SK-N-SH (cell line): ENCODE measurements around the gene MRPS18A. TPM values are rescaled to one million over a fixed set of nuclear protein-coding genes. Genes with fewer than 3 reads are reported as not detected.

Experiments
- CTCF ChIA-PET: fragments of 300-600, 350-600 bp; formaldehyde crosslinking; extraction: SDS; loops from one replicate; lab custom pipeline; 2021; lab: Yijun Ruan, JAX
- POLR2A ChIA-PET: fragments of 350-600 bp; sonication (Branson Sonifier 250); formaldehyde crosslinking; extraction: SDS; loops from one replicate; lab custom pipeline; 2020; ENCODE audit warnings: antibody characterized with exemption, inconsistent platforms; lab: Yijun Ruan, JAX
- DNase-seq: peaks from one replicate; pipeline ENCODE4 v3.0.0; 2012
- H2AFZ ChIP-seq: fragments of 200-600 bp; sonication (generic); 2 replicates; pipeline ENCODE4 v1.8.1; 2016; ENCODE audit warnings: antibody characterized with exemption, mild to moderate bottlenecking, low read depth
- H3F3A ChIP-seq: fragments of 200-600 bp; sonication (generic); replicated peaks from 2 replicates; pipeline ENCODE3; 2016; ENCODE audit warnings: antibody characterized with exemption, mild to moderate bottlenecking; ENCODE audit not compliant: insufficient read depth
- H3K27ac ChIP-seq, 2 experiments: fragments of 200-500 bp in 1 of 2; fragments of 200-600 bp in 1 of 2; sonication (Bioruptor generic) in 1 of 2; sonication (generic), shearing (Covaris generic) in 1 of 2; 2 replicates each; pipeline versions ENCODE4 v1.5.1 to v1.6.1; 2014 to 2016; ENCODE audit warnings: low read depth in 2 of 2, inconsistent platforms in 1 of 2, low read length in 1 of 2, mild to moderate bottlenecking in 1 of 2, mixed read lengths in 1 of 2
- H3K27me3 ChIP-seq: fragments of 200-600 bp; sonication (generic), shearing (Covaris generic); 2 replicates; pipeline ENCODE4 v1.6.1; 2016; ENCODE audit warnings: mixed run types; ENCODE audit not compliant: insufficient read depth
- H3K36me3 ChIP-seq, 2 experiments: fragments of 200-500 bp in 1 of 2; fragments of 200-600 bp in 1 of 2; sonication (Bioruptor generic) in 1 of 2; sonication (generic) in 1 of 2; replicated peaks in 1 of 2; 2 replicates each; pipeline versions ENCODE3 to v1.5.1; 2014 to 2016; ENCODE audit warnings: low read length in 1 of 2, mild to moderate bottlenecking in 1 of 2; ENCODE audit not compliant: insufficient read depth in 2 of 2, control insufficient read depth in 1 of 2
- H3K4me1 ChIP-seq, 2 experiments: fragments of 200-500 bp in 1 of 2; fragments of 200-600 bp in 1 of 2; sonication (Bioruptor generic) in 1 of 2; sonication (generic), shearing (Covaris generic) in 1 of 2; 2 replicates each; pipeline versions ENCODE4 v1.5.1 to v1.6.1; 2014 to 2016; ENCODE audit warnings: low read depth in 1 of 2, low read length in 1 of 2, mixed run types in 1 of 2; ENCODE audit not compliant: insufficient read depth in 2 of 2, control insufficient read depth in 1 of 2
- H3K4me2 ChIP-seq: fragments of 200-600 bp; sonication (generic), shearing (Covaris generic); 2 replicates; pipeline ENCODE4 v1.6.1; 2017; ENCODE audit warnings: mixed run types
- H3K4me3 ChIP-seq, 2 experiments: fragments of 200-500 bp in 1 of 2; fragments of 200-600 bp in 1 of 2; sonication (Bioruptor generic) in 1 of 2; sonication (generic), shearing (Covaris generic) in 1 of 2; 2 replicates each; pipeline versions ENCODE4 v1.5.1 to v1.8.1; 2014 to 2016; ENCODE audit warnings: low read depth in 2 of 2, inconsistent platforms in 1 of 2, low read length in 1 of 2, mild to moderate bottlenecking in 1 of 2, mixed read lengths in 1 of 2, moderate library complexity in 1 of 2
- H3K79me2 ChIP-seq: fragments of 200-600 bp; sonication (generic); 2 replicates; pipeline ENCODE4 v1.8.1; 2017; ENCODE audit warnings: mild to moderate bottlenecking; ENCODE audit not compliant: insufficient read depth
- H3K9ac ChIP-seq: fragments of 200-600 bp; sonication (generic); 2 replicates; pipeline ENCODE4 v1.6.1; 2017; ENCODE audit warnings: mixed run types
- H3K9me2 ChIP-seq: fragments of 200-600 bp; sonication (generic); 2 replicates; pipeline ENCODE4 v1.6.1; 2017; ENCODE audit warnings: mixed run types
- H3K9me3 ChIP-seq: fragments of 200-600 bp; sonication (generic); 2 replicates; pipeline ENCODE4 v1.6.1; 2017; ENCODE audit warnings: mixed run types, mild to moderate bottlenecking, moderate library complexity
- H4K20me1 ChIP-seq: fragments of 200-600 bp; sonication (generic); 2 replicates; pipeline ENCODE4 v1.6.1; 2017; ENCODE audit warnings: mild to moderate bottlenecking, mixed run types; ENCODE audit not compliant: insufficient read depth
- EP300 ChIP-seq, 2 experiments: IDR thresholded peaks; 2 replicates each; pipeline versions ENCODE4 v1.4.0 to v1.6.1; 2012; ENCODE audit warnings: borderline replicate concordance in 1 of 2, low read depth in 1 of 2, low read length in 1 of 2
- FOXJ3 ChIP-seq: sonication (generic); formaldehyde crosslinking; IDR thresholded peaks from 2 replicates; pipeline ENCODE4 v1.5.1; 2020; ENCODE audit warnings: mild to moderate bottlenecking, missing genetic modification reagents
- GATA2 ChIP-seq: sonication (generic); formaldehyde crosslinking; IDR thresholded peaks from 2 replicates; pipeline ENCODE4 v1.5.0; 2020; ENCODE audit warnings: mild to moderate bottlenecking, missing genetic modification reagents
- JUND ChIP-seq: IDR thresholded peaks from 2 replicates; pipeline ENCODE4 v1.4.0; 2012
- MXI1 ChIP-seq: IDR thresholded peaks from 2 replicates; pipeline ENCODE4 v1.6.1; 2012; ENCODE audit warnings: mild to moderate bottlenecking, low read depth, low read length, improper control_type of control experiment
- NFIC ChIP-seq: IDR thresholded peaks from 2 replicates; pipeline ENCODE4 v1.4.0; 2012; ENCODE audit warnings: borderline replicate concordance
- NRF1 ChIP-seq: IDR thresholded peaks from 2 replicates; pipeline ENCODE4 v1.6.1; 2012; ENCODE audit warnings: low read depth, mild to moderate bottlenecking, low read length
- RAD21 ChIP-seq: IDR thresholded peaks from 2 replicates; pipeline ENCODE4 v1.6.1; 2012; ENCODE audit warnings: mild to moderate bottlenecking, low read length
- RFX5 ChIP-seq: IDR thresholded peaks from 2 replicates; pipeline ENCODE4 v1.6.1; 2012; ENCODE audit warnings: mild to moderate bottlenecking, improper control_type of control experiment, low read length
- RXRA ChIP-seq: IDR thresholded peaks from 2 replicates; pipeline ENCODE4 v1.4.0; 2012; ENCODE audit warnings: low read depth, mild to moderate bottlenecking, borderline replicate concordance
- SIN3A ChIP-seq: IDR thresholded peaks from 2 replicates; pipeline ENCODE4 v1.6.1; 2012; ENCODE audit warnings: low read depth, mild to moderate bottlenecking, low read length, moderate library complexity, borderline replicate concordance
- TAF1 ChIP-seq: IDR thresholded peaks from 2 replicates; pipeline ENCODE4 v1.6.1; 2012; ENCODE audit warnings: low read depth, mild to moderate bottlenecking, low read length, moderate library complexity, borderline replicate concordance
- TEAD4 ChIP-seq: IDR thresholded peaks from 2 replicates; pipeline ENCODE4 v1.4.0; 2012; ENCODE audit warnings: mild to moderate bottlenecking, borderline replicate concordance; ENCODE audit not compliant: insufficient read depth
- WGBS: methylation state at CpG from one replicate; pipeline ENCODE4 v1.1.6; 2017; ENCODE audit warnings: low lambda C conversion rate; 5-methylcytosine and 5-hydroxymethylcytosine counted together
- polyA plus RNA-seq, 3 experiments: library from polyadenylated mRNA; depleted of rRNA; stranded (reverse); fragments of >200 nt; gene quantifications; 2 replicates each; pipeline ENCODE4 v1.2.3, GENCODE V29; 2012
- TF ChIP-seq, protein P1 (sequence below): IDR thresholded peaks from 2 replicates; pipeline ENCODE4 v1.4.0; 2012; ENCODE audit warnings: low read depth
- TF ChIP-seq, protein P2 (sequence below): IDR thresholded peaks from 2 replicates; pipeline ENCODE4; 2012

The MRPS18A gene
- polyA plus RNA-seq, 1 of the 3 experiments (the other 2 are of a cell fraction), result 57.0 TPM

DNA sequence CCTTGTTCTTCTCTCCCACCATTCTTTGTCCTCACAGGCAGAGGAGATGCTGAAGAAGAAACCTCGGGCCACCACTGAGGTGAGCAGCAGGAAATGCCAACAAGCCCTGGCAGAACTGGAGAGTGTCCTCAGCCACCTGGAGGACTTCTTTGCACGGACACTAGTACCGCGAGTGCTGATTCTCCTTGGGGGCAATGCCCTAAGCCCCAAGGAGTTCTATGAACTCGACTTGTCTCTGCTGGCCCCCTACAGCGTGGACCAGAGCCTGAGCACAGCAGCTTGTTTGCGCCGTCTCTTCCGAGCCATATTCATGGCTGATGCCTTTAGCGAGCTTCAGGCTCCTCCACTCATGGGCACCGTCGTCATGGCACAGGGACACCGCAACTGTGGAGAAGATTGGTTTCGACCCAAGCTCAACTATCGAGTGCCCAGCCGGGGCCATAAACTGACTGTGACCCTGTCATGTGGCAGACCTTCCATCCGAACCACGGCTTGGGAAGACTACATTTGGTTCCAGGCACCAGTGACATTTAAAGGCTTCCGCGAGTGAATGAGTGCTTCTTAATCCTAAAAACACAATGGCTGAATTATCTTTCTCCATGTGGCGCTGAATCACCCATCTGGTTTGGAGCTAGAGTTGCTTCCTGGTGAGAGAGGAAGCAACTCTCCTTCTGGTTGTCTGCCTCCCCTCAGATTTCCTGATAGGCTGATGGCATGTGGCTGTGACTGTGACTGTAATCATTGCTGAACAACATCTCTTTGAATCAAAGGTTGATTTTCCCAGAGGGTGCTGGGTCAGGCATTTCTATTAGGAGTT is 47.4 kb downstream of the MRPS18A start:
- peak overlapping the region; percentile 22 to 81; a peak in 3 of 4 replicates for H3K27ac ChIP-seq
- peaks cover 24% of the 10 kb centered on the region in 2 experiments; a peak in 3 of 4 replicates for H3K4me1 ChIP-seq
- ChIA-PET CTCF (interaction anchor here (1.0 kb wide), 1 partner anchor 28 kb away, joined by 6 read pairs; no protein-coding TSS in a partner anchor), POLR2A (interaction anchor here (1.1 to 1.6 kb wide), 2 partner anchors 10 to 11 kb away, joined by 3 to 5 read pairs; partner anchors contain the start of gene GTPBP2)
- H3K79me2 ChIP-seq, result peaks cover 58% of the 10 kb centered on the region
- peaks cover 5% of the 10 kb centered on the region for H3F3A ChIP-seq
- no peaks in the 10 kb centered on the region for H3K9me2 ChIP-seq
- H2AFZ ChIP-seq, result no peak overlapping the region
- H3K27me3 ChIP-seq, result no peaks in the 10 kb centered on the region
- H3K9ac ChIP-seq, result no peak overlapping the region
- WGBS, result 93% methylated on average over 15 of the region's 21 CpGs
- H3K36me3 ChIP-seq, result peaks cover 22 to 52% of the 10 kb centered on the region in 2 experiments
- H3K9me3 ChIP-seq, result no peaks in the 10 kb centered on the region
- H4K20me1 ChIP-seq, result 0 out of 2 replicates have a peak, but pooled peaks cover 9% of the 10 kb centered on the region
- no peak overlapping the region for H3K4me2 ChIP-seq
- peak; percentile 72 for DNase-seq
- TF ChIP-seq MXI1 (peak; percentile 83), EP300 (IDR thresholded peaks at IDR 0.05; ENCODE audit: borderline replicate concordance in 1 of 2, low read depth in 1 of 2, low read length in 1 of 2) (peak in 1 of 2 experiments; percentile 44; a peak in 1 of 4 replicates), TEAD4 (no peak), FOXJ3 (CRISPR knock-in tag) (peak; percentile 63; the same call in 1 of the 2 replicates), RAD21 (no peak), GATA2 (CRISPR knock-in tag) (peak; percentile 77)
- no peak overlapping the region for H3K4me3 ChIP-seq

DNA sequence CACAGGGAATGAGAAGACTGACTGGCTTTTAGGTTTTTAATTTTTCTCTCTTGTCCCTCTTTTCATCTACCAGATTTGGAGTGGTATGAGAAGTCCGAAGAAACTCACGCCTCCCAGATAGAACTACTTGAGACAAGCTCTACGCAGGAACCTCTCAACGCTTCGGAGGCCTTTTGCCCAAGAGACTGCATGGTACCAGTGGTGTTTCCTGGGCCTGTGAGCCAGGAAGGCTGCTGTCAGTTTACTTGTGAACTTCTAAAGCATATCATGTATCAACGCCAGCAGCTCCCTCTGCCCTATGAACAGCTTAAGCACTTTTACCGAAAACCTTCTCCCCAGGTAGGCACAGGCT is 51.3 kb downstream of the MRPS18A start:
- Histone ChIP-seq H3K4me1 (peaks cover 24 to 26% of the 10 kb centered on the region in 2 experiments; a peak in 3 of 4 replicates), H3K36me3 (peaks cover 20 to 41% of the 10 kb centered on the region in 2 experiments), H4K20me1 (0 out of 2 replicates have a peak, but pooled peaks cover 6% of the 10 kb centered on the region), H3K9ac (peak overlapping the region; percentile 83), H3F3A (peaks cover 5% of the 10 kb centered on the region), H3K4me3 (peak overlapping the region; percentile 70 to 79), H3K79me2 (peaks cover 56% of the 10 kb centered on the region), H3K4me2 (peak overlapping the region; percentile 87), H3K27me3 (no peaks in the 10 kb centered on the region), H2AFZ (peak overlapping the region; percentile 92; the same call in 1 of the 2 replicates), H3K9me3 (no peaks in the 10 kb centered on the region), H3K27ac (peak overlapping the region; percentile 52 to 83; a peak in 3 of 4 replicates), H3K9me2 (no peaks in the 10 kb centered on the region)
- ChIA-PET POLR2A (interaction anchor here (0.6 to 1.8 kb wide), 4 partner anchors 9 to 31 kb away, joined by 3 to 6 read pairs (median 3); partner anchors contain the start of gene RSPH9), CTCF (interaction anchor here (1.5 to 1.9 kb wide), 3 partner anchors 13 to 32 kb away, joined by 5 to 11 read pairs (median 6); no protein-coding TSS in a partner anchor)
- 22% methylated on average over 7 of the region's 7 CpGs for WGBS
- TF ChIP-seq JUND (no peak), TEAD4 (no peak), NFIC (no peak), GATA2 (CRISPR knock-in tag) (no peak), RXRA (no peak), TAF1 (no peak), NRF1 (no peak), RFX5 (no peak), SIN3A (no peak)
- TF ChIP-seq, protein P1, sequence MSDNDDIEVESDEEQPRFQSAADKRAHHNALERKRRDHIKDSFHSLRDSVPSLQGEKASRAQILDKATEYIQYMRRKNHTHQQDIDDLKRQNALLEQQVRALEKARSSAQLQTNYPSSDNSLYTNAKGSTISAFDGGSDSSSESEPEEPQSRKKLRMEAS, result no peak
- TF ChIP-seq, protein P2, sequence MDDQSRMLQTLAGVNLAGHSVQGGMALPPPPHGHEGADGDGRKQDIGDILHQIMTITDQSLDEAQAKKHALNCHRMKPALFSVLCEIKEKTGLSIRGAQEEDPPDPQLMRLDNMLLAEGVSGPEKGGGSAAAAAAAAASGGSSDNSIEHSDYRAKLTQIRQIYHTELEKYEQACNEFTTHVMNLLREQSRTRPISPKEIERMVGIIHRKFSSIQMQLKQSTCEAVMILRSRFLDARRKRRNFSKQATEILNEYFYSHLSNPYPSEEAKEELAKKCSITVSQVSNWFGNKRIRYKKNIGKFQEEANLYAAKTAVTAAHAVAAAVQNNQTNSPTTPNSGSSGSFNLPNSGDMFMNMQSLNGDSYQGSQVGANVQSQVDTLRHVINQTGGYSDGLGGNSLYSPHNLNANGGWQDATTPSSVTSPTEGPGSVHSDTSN, result no peak
- DNase-seq, result no peak
